HepG2 (cell line): ENCODE results near the gene LDB3. TPM values are rescaled to one million over a fixed set of nuclear protein-coding genes. Genes with fewer than 3 reads are reported as not detected.

Source experiments
- EED ChIP-seq: sonication (generic); formaldehyde crosslinking; IDR thresholded peaks from 2 replicates; pipeline ENCODE4 v1.5.0; 2020; ENCODE audit warnings: mild to moderate bottlenecking, missing genetic modification reagents
- GATAD2A ChIP-seq: IDR thresholded peaks from 2 replicates; pipeline ENCODE4 v1.6.1; 2016
- HMGA1 ChIP-seq: sonication (generic); formaldehyde crosslinking; conservative IDR thresholded peaks from 2 replicates; pipeline ENCODE4 v1.4.0; 2020; ENCODE audit warnings: missing genetic modification reagents
- KAT2B ChIP-seq: fragments of 150-350 bp; IDR thresholded peaks from 2 replicates; pipeline ENCODE4 v1.6.1; 2014; ENCODE audit warnings: low read depth, low read length, borderline replicate concordance
- MZF1 ChIP-seq: sonication (generic); formaldehyde crosslinking; IDR thresholded peaks from 2 replicates; pipeline ENCODE4 v1.8.1; 2023; ENCODE audit warnings: mild to moderate bottlenecking, missing genetic modification reagents, borderline replicate concordance
- RFXAP ChIP-seq: sonication (generic); formaldehyde crosslinking; IDR thresholded peaks from 2 replicates; pipeline ENCODE4 v1.4.0; 2020; ENCODE audit warnings: missing genetic modification reagents, borderline replicate concordance
- SP2 ChIP-seq: sonication (generic); formaldehyde crosslinking; IDR thresholded peaks from 2 replicates; pipeline ENCODE4 v1.5.1; 2020; ENCODE audit warnings: mild to moderate bottlenecking, missing genetic modification reagents
- SRF ChIP-seq: IDR thresholded peaks from 2 replicates; pipeline ENCODE4 v1.6.1; 2011; ENCODE audit warnings: mild to moderate bottlenecking, low read depth, low read length, moderate library complexity
- TAF1 ChIP-seq: sonication (generic); formaldehyde crosslinking; IDR thresholded peaks from 2 replicates; pipeline ENCODE4 v1.4.0; 2020; ENCODE audit warnings: missing genetic modification reagents
- TEAD3 ChIP-seq: optimal IDR thresholded peaks from 2 replicates; pipeline ENCODE3; 2016; ENCODE audit warnings: borderline replicate concordance
- ZFX ChIP-seq: sonication (generic); formaldehyde crosslinking; IDR thresholded peaks from 2 replicates; pipeline ENCODE4 v1.4.0; 2020; ENCODE audit warnings: mild to moderate bottlenecking, low read depth, missing genetic modification reagents, moderate library complexity
- ZNF101 ChIP-seq: sonication (generic); formaldehyde crosslinking; IDR thresholded peaks from 2 replicates; pipeline ENCODE4 v1.4.0; 2020; ENCODE audit warnings: mild to moderate bottlenecking, low read depth, missing genetic modification reagents, borderline replicate concordance
- ZNF12 ChIP-seq: sonication (generic); formaldehyde crosslinking; IDR thresholded peaks from 2 replicates; pipeline ENCODE4 v1.5.0; 2020; ENCODE audit warnings: missing genetic modification reagents
- ZNF329 ChIP-seq: sonication (generic); formaldehyde crosslinking; IDR thresholded peaks from 2 replicates; pipeline ENCODE4 v1.9.0; 2021; ENCODE audit warnings: low read depth, mild to moderate bottlenecking, missing genetic modification reagents
- ZNF430 ChIP-seq: sonication (generic); formaldehyde crosslinking; IDR thresholded peaks from 2 replicates; pipeline ENCODE4 v1.9.0; 2021; ENCODE audit warnings: mild to moderate bottlenecking, missing genetic modification reagents
- ZNF44 ChIP-seq: sonication (generic); formaldehyde crosslinking; IDR thresholded peaks from 2 replicates; pipeline ENCODE4 v1.5.1; 2020; ENCODE audit warnings: mild to moderate bottlenecking, missing genetic modification reagents
- ZNF670 ChIP-seq: sonication (generic); formaldehyde crosslinking; IDR thresholded peaks from 2 replicates; pipeline ENCODE4 v1.8.0; 2022; ENCODE audit warnings: mild to moderate bottlenecking, missing genetic modification reagents, borderline replicate concordance
- ZNF879 ChIP-seq: sonication (generic); formaldehyde crosslinking; IDR thresholded peaks from 2 replicates; pipeline ENCODE4 v1.8.1; 2023; ENCODE audit warnings: missing genetic modification reagents
- polyA plus RNA-seq, 8 experiments: library from polyadenylated mRNA; depleted of rRNA in 3 of 8; stranded (reverse) in 7 of 8; unstranded in 1 of 8; fragments of >200 nt; fragmentation: Illumina TruSeq in 4 of 8; extraction: Trizol in 4 of 8; gene quantifications; 2 replicates each; pipeline versions ENCODE4 v1.2.1 to v1.2.3, GENCODE V29; 2011 to 2016; ENCODE audit warnings: low read depth in 4 of 8, missing spikeins in 1 of 8, mixed read lengths in 1 of 8; ENCODE audit not compliant: insufficient read depth in 1 of 8
- total RNA-seq, 5 experiments: library from RNA; depleted of rRNA; stranded (reverse); fragments of >200 nt; fragmentation: Illumina TruSeq; extraction: Trizol; gene quantifications; 2 replicates each; pipeline ENCODE4 v1.2.3, GENCODE V29; 2016; ENCODE audit warnings: low read depth in 1 of 5
- TF ChIP-seq, protein P1 (sequence below): sonication (generic); formaldehyde crosslinking; IDR thresholded peaks from 2 replicates; pipeline ENCODE4 v1.5.1; 2020; ENCODE audit warnings: mild to moderate bottlenecking, moderate library complexity, missing genetic modification reagents
- TF ChIP-seq, protein P2 (sequence below): sonication (generic); formaldehyde crosslinking; IDR thresholded peaks from 2 replicates; pipeline ENCODE4 v1.4.0; 2020; ENCODE audit warnings: missing genetic modification reagents
- TF ChIP-seq, protein P3 (sequence below): IDR thresholded peaks from 2 replicates; pipeline ENCODE4 v1.6.1; 2016; ENCODE audit warnings: low read depth, control low read depth
- TF ChIP-seq, protein P4 (sequence below): sonication (generic); formaldehyde crosslinking; IDR thresholded peaks from 2 replicates; pipeline ENCODE4 v1.9.0; 2021; ENCODE audit warnings: missing genetic modification reagents, mild to moderate bottlenecking, borderline replicate concordance
- TF ChIP-seq, protein P5 (sequence below): sonication (generic); formaldehyde crosslinking; conservative IDR thresholded peaks from 2 replicates; pipeline ENCODE4 v1.4.0; 2020; ENCODE audit warnings: missing genetic modification reagents
- TF ChIP-seq, protein P6 (sequence below): sonication (generic); formaldehyde crosslinking; IDR thresholded peaks from 2 replicates; pipeline ENCODE4 v1.4.0; 2020; ENCODE audit warnings: missing genetic modification reagents

The LDB3 gene
- total and polyA plus RNA-seq, 2 of the 13 experiments (the other 11 are each of a cell fraction or from before 2014, with no cell fraction given), result not detected

DNA sequence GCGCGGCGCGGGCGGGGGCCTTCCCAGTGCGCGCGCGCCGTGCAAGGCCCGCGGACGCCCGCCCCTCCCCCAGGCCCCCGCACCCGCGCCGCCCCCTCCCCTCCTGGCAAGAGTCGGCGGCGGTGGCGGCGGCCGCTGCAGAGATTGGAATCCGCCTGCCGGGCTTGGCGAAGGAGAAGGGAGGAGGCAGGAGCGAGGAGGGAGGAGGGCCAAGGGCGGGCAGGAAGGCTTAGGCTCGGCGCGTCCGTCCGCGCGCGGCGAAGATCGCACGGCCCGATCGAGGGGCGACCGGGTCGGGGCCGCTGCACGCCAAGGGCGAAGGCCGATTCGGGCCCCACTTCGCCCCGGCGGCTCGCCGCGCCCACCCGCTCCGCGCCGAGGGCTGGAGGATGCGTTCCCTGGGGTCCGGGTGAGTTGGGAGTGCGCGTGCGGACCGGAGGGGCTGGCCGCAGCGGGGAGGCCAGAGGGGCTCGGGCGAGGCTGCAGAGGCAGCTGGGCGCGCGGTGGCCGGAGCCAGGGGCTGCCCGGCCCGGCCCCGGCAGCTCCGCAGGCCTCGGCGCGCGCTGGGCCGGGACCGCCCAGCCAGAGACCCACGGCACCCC lies 88.3 kb downstream of the LDB3 start, which contains the start of gene BMPR1A (continued):
- TF ChIP-seq, protein P1, sequence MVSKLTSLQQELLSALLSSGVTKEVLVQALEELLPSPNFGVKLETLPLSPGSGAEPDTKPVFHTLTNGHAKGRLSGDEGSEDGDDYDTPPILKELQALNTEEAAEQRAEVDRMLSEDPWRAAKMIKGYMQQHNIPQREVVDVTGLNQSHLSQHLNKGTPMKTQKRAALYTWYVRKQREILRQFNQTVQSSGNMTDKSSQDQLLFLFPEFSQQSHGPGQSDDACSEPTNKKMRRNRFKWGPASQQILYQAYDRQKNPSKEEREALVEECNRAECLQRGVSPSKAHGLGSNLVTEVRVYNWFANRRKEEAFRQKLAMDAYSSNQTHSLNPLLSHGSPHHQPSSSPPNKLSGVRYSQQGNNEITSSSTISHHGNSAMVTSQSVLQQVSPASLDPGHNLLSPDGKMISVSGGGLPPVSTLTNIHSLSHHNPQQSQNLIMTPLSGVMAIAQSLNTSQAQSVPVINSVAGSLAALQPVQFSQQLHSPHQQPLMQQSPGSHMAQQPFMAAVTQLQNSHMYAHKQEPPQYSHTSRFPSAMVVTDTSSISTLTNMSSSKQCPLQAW (CRISPR knock-in tag), result no peak
- TF ChIP-seq TAF1 (CRISPR knock-in tag) (peak; percentile 52; the same call in 1 of the 2 replicates), MZF1 (CRISPR knock-in tag) (no peak), SP2 (CRISPR knock-in tag) (no peak), RFXAP (CRISPR knock-in tag) (no peak), ZNF44 (CRISPR knock-in tag) (no peak), HMGA1 (CRISPR knock-in tag) (no peak), KAT2B (no peak), ZNF12 (CRISPR knock-in tag) (no peak), ZNF101 (CRISPR knock-in tag) (no peak), ZNF329 (no peak), TEAD3 (CRISPR knock-in tag) (no peak), ZNF879 (CRISPR knock-in tag) (no peak), SRF (no peak), GATAD2A (CRISPR knock-in tag) (no peak), EED (CRISPR knock-in tag) (no peak), ZFX (CRISPR knock-in tag) (peak; percentile 33), ZNF670 (CRISPR knock-in tag) (no peak), ZNF430 (CRISPR knock-in tag) (no peak)
- TF ChIP-seq, protein P2, sequence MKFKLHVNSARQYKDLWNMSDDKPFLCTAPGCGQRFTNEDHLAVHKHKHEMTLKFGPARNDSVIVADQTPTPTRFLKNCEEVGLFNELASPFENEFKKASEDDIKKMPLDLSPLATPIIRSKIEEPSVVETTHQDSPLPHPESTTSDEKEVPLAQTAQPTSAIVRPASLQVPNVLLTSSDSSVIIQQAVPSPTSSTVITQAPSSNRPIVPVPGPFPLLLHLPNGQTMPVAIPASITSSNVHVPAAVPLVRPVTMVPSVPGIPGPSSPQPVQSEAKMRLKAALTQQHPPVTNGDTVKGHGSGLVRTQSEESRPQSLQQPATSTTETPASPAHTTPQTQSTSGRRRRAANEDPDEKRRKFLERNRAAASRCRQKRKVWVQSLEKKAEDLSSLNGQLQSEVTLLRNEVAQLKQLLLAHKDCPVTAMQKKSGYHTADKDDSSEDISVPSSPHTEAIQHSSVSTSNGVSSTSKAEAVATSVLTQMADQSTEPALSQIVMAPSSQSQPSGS (CRISPR knock-in tag), result 0 out of 2 replicates have a peak, but pooled peaks have one; percentile 4
- TF ChIP-seq, protein P3, sequence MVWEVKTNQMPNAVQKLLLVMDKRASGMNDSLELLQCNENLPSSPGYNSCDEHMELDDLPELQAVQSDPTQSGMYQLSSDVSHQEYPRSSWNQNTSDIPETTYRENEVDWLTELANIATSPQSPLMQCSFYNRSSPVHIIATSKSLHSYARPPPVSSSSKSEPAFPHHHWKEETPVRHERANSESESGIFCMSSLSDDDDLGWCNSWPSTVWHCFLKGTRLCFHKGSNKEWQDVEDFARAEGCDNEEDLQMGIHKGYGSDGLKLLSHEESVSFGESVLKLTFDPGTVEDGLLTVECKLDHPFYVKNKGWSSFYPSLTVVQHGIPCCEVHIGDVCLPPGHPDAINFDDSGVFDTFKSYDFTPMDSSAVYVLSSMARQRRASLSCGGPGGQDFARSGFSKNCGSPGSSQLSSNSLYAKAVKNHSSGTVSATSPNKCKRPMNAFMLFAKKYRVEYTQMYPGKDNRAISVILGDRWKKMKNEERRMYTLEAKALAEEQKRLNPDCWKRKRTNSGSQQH (CRISPR knock-in tag), result no peak
- TF ChIP-seq, protein P4, sequence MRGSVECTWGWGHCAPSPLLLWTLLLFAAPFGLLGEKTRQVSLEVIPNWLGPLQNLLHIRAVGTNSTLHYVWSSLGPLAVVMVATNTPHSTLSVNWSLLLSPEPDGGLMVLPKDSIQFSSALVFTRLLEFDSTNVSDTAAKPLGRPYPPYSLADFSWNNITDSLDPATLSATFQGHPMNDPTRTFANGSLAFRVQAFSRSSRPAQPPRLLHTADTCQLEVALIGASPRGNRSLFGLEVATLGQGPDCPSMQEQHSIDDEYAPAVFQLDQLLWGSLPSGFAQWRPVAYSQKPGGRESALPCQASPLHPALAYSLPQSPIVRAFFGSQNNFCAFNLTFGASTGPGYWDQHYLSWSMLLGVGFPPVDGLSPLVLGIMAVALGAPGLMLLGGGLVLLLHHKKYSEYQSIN, result no peak
- TF ChIP-seq, protein P5, sequence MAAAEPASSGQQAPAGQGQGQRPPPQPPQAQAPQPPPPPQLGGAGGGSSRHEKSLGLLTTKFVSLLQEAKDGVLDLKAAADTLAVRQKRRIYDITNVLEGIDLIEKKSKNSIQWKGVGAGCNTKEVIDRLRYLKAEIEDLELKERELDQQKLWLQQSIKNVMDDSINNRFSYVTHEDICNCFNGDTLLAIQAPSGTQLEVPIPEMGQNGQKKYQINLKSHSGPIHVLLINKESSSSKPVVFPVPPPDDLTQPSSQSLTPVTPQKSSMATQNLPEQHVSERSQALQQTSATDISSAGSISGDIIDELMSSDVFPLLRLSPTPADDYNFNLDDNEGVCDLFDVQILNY (CRISPR knock-in tag), result no peak
- TF ChIP-seq, protein P6, sequence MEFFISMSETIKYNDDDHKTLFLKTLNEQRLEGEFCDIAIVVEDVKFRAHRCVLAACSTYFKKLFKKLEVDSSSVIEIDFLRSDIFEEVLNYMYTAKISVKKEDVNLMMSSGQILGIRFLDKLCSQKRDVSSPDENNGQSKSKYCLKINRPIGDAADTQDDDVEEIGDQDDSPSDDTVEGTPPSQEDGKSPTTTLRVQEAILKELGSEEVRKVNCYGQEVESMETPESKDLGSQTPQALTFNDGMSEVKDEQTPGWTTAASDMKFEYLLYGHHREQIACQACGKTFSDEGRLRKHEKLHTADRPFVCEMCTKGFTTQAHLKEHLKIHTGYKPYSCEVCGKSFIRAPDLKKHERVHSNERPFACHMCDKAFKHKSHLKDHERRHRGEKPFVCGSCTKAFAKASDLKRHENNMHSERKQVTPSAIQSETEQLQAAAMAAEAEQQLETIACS (CRISPR knock-in tag), result no peak; the same call in none of the 2 replicates
